H9 (cell line): ENCODE results near the gene ERC2. TPM values are rescaled to one million over a fixed set of nuclear protein-coding genes. Genes with fewer than 3 reads are reported as not detected.

Experiments
- DNase-seq: peaks from one replicate; pipeline ENCODE4 v3.0.0-alpha.2; 2017
- H2AFZ ChIP-seq: one replicate; pipeline ENCODE4 v1.6.1; 2013; ENCODE audit warnings: mild to moderate bottlenecking, low read length, control low read depth, moderate library complexity
- H2AK5ac ChIP-seq: 2 replicates; pipeline ENCODE4 v1.6.1; 2013; ENCODE audit warnings: low read length, control low read depth, mixed read lengths; ENCODE audit not compliant: insufficient read length
- H2BK120ac ChIP-seq: one replicate; pipeline ENCODE4 v1.6.1; 2013; ENCODE audit warnings: low read depth, mild to moderate bottlenecking, low read length, control low read depth, inconsistent platforms; ENCODE audit not compliant: poor library complexity, severe bottlenecking
- H2BK12ac ChIP-seq: 2 replicates; pipeline ENCODE4 v1.6.1; 2013; ENCODE audit warnings: low read length, control low read depth, mixed read lengths, low read depth; ENCODE audit not compliant: insufficient read length
- H2BK15ac ChIP-seq: 2 replicates; pipeline ENCODE4 v1.6.1; 2013; ENCODE audit warnings: low read depth, low read length, control low read depth
- H2BK20ac ChIP-seq: one replicate; pipeline ENCODE4 v1.6.1; 2013; ENCODE audit warnings: low read depth, mild to moderate bottlenecking, low read length, control low read depth, inconsistent platforms; ENCODE audit not compliant: poor library complexity, severe bottlenecking
- H2BK5ac ChIP-seq: 2 replicates; pipeline ENCODE4 v1.6.1; 2013; ENCODE audit warnings: low read length, control low read depth, mixed read lengths; ENCODE audit not compliant: insufficient read length
- H3K14ac ChIP-seq: 2 replicates; pipeline ENCODE4 v1.6.1; 2013; ENCODE audit warnings: low read length, control low read depth; ENCODE audit not compliant: insufficient read depth
- H3K18ac ChIP-seq: 2 replicates; pipeline ENCODE4 v1.6.1; 2013; ENCODE audit warnings: low read depth, mild to moderate bottlenecking, mixed read lengths, low read length, control low read depth; ENCODE audit not compliant: insufficient read length
- H3K23ac ChIP-seq: 2 replicates; pipeline ENCODE4 v1.6.1; 2013; ENCODE audit warnings: low read length, control low read depth, mixed read lengths, low read depth; ENCODE audit not compliant: insufficient read length
- H3K23me2 ChIP-seq: 2 replicates; pipeline ENCODE4 v1.6.1; 2013; ENCODE audit warnings: low read depth, mild to moderate bottlenecking, mixed read lengths, low read length, control low read depth; ENCODE audit not compliant: insufficient read length, poor library complexity, severe bottlenecking
- H3K27ac ChIP-seq: 2 replicates; pipeline ENCODE4 v1.5.1; 2013; ENCODE audit warnings: low read length, control low read depth, mixed read lengths, low read depth; ENCODE audit not compliant: insufficient read length
- H3K27me3 ChIP-seq: 2 replicates; pipeline ENCODE4 v1.6.1; 2013; ENCODE audit warnings: low read length, control low read depth, inconsistent platforms; ENCODE audit not compliant: insufficient read depth
- H3K4ac ChIP-seq: 2 replicates; pipeline ENCODE4 v1.6.1; 2013; ENCODE audit warnings: low read depth, mild to moderate bottlenecking, control low read depth, inconsistent platforms, low read length, moderate library complexity
- H3K4me1 ChIP-seq: 2 replicates; pipeline ENCODE4 v1.6.1; 2013; ENCODE audit warnings: low read length, control low read depth, inconsistent platforms; ENCODE audit not compliant: insufficient read depth
- H3K4me2 ChIP-seq: 2 replicates; pipeline ENCODE4 v1.6.1; 2013; ENCODE audit warnings: low read length, control low read depth, mixed read lengths; ENCODE audit not compliant: insufficient read length, insufficient read depth
- H3K56ac ChIP-seq: 2 replicates; pipeline ENCODE4 v1.6.1; 2013; ENCODE audit warnings: low read depth, mild to moderate bottlenecking, mixed read lengths, low read length, control low read depth; ENCODE audit not compliant: insufficient read length
- H3K79me1 ChIP-seq: 2 replicates; pipeline ENCODE4 v1.6.1; 2013; ENCODE audit warnings: low read depth, mild to moderate bottlenecking, moderate library complexity, low read length, control low read depth, inconsistent platforms; ENCODE audit not compliant: insufficient read depth, poor library complexity, severe bottlenecking
- H3K79me2 ChIP-seq: 2 replicates; pipeline ENCODE4 v1.6.1; 2013; ENCODE audit warnings: low read length, control low read depth, inconsistent platforms; ENCODE audit not compliant: insufficient read depth
- H3K9ac ChIP-seq: 2 replicates; pipeline ENCODE4 v1.6.1; 2013; ENCODE audit warnings: low read length, control low read depth, mixed read lengths; ENCODE audit not compliant: insufficient read length; ENCODE audit errors: extremely low read depth
- H3K9me3 ChIP-seq: one replicate; pipeline ENCODE4 v1.6.1; 2013; ENCODE audit warnings: low read depth, low read length, inconsistent platforms; ENCODE audit not compliant: control insufficient read depth
- H3T11ph ChIP-seq: one replicate; pipeline ENCODE4 v1.6.1; 2013; ENCODE audit warnings: mild to moderate bottlenecking, low read length, control low read depth, inconsistent platforms
- H4K20me1 ChIP-seq: one replicate; pipeline ENCODE4 v1.6.1; 2013; ENCODE audit not compliant: control insufficient read depth, insufficient read length, insufficient read depth
- H4K5ac ChIP-seq: 2 replicates; pipeline ENCODE4 v1.6.1; 2013; ENCODE audit warnings: low read depth, mild to moderate bottlenecking, mixed read lengths, low read length, control low read depth; ENCODE audit not compliant: insufficient read length
- H4K8ac ChIP-seq: replicated peaks from 2 replicates; pipeline ENCODE4 v1.6.1; 2013; ENCODE audit warnings: low read length, control low read depth, mixed read lengths, low read depth; ENCODE audit not compliant: insufficient read length
- H4K91ac ChIP-seq: 2 replicates; pipeline ENCODE4 v1.6.1; 2013; ENCODE audit warnings: low read depth, mild to moderate bottlenecking, moderate library complexity, mixed read lengths, low read length, control low read depth; ENCODE audit not compliant: insufficient read length
- H3K27ac Mint-ChIP-seq, 3 experiments: 2 replicates in 2 of 3; 3 replicates in 1 of 3; pipeline ENCODE4 v1.8.0; 2020 to 2021; ENCODE audit warnings: mixed read lengths in 3 of 3, mild to moderate bottlenecking in 1 of 3, moderate library complexity in 1 of 3
- H3K27me3 Mint-ChIP-seq: 2 replicates; pipeline ENCODE4 v1.8.0; 2021; ENCODE audit warnings: low read depth, mild to moderate bottlenecking, moderate library complexity, mixed read lengths
- H3K36me3 Mint-ChIP-seq, 3 experiments: 2 replicates in 2 of 3; 3 replicates in 1 of 3; pipeline ENCODE4 v1.8.0; 2020 to 2021; ENCODE audit warnings: low read depth in 3 of 3, mixed read lengths in 3 of 3; ENCODE audit not compliant: insufficient read depth in 1 of 3
- H3K4me1 Mint-ChIP-seq, 2 experiments: 2 replicates each; pipeline ENCODE4 v1.8.0; 2020; ENCODE audit warnings: mixed read lengths in 2 of 2
- H3K4me3 Mint-ChIP-seq, 2 experiments: 2 replicates in 1 of 2; 3 replicates in 1 of 2; pipeline ENCODE4 v1.8.0; 2020 to 2021; ENCODE audit warnings: mild to moderate bottlenecking in 2 of 2, mixed read lengths in 2 of 2, moderate library complexity in 1 of 2
- H3K9me3 Mint-ChIP-seq, 2 experiments: 2 replicates in 1 of 2; 3 replicates in 1 of 2; pipeline ENCODE4 v1.8.0; 2020; ENCODE audit warnings: mild to moderate bottlenecking in 2 of 2, mixed read lengths in 2 of 2, moderate library complexity in 1 of 2
- CTCF ChIP-seq: fragments of 200-600 bp; sonication (generic); conservative IDR thresholded peaks from 3 replicates; pipeline ENCODE4 v1.8.0; 2021; ENCODE audit warnings: antibody characterized with exemption, mild to moderate bottlenecking
- WGBS: extraction: QIAGEN DNeasy Blood & Tissue Kit; methylation state at CpG from one replicate; pipeline ENCODE4 v1.1.7; 2013; ENCODE audit warnings: missing lambda C conversion rate, low lambda C conversion rate, mixed read lengths; ENCODE audit not compliant: insufficient read length; ENCODE audit errors: extremely low coverage; 5-methylcytosine and 5-hydroxymethylcytosine counted together
- total RNA-seq: library from RNA; stranded (reverse); gene quantifications from 2 replicates; pipeline ENCODE4 v1.2.1, GENCODE V29; 2021

ERC2 gene
- total RNA-seq, 1 experiment from 2014 or later = 15.4 TPM

- Histone ChIP-seq H3K4ac (no peak overlapping the region), H4K8ac (no peak overlapping the region), H3K18ac (no peak overlapping the region), H4K20me1 (no peaks in the 10 kb centered on the region), H3K79me2 (no peaks in the 10 kb centered on the region), H3K9me3 (no peaks in the 10 kb centered on the region), H2BK20ac (no peak overlapping the region), H4K91ac (no peak overlapping the region), H3K14ac (no peak overlapping the region), H2AK5ac (no peak overlapping the region), H3K23me2 (no peaks in the 10 kb centered on the region), H3K27ac (no peak overlapping the region), H2AFZ (no peak overlapping the region), H3K27me3 (no peaks in the 10 kb centered on the region), H2BK12ac (no peak overlapping the region), H3K4me1 (no peaks in the 10 kb centered on the region), H2BK15ac (no peak overlapping the region), H2BK120ac (no peak overlapping the region), H3T11ph (no peak overlapping the region), H3K4me2 (no peak overlapping the region), H3K56ac (no peak overlapping the region), H3K79me1 (no peaks in the 10 kb centered on the region), H4K5ac (no peak overlapping the region), H3K23ac (no peak overlapping the region), H3K9ac (no peak overlapping the region), H2BK5ac (no peak overlapping the region)
- no peaks in the 10 kb centered on the region for H3K4me1 Mint-ChIP-seq
- WGBS = no CpG with 5 or more reads among the region's 4 CpGs
- H3K9me3 Mint-ChIP-seq = no peaks in the 10 kb centered on the region
- H3K27me3 Mint-ChIP-seq = no peaks in the 10 kb centered on the region
- H3K27ac Mint-ChIP-seq = no peak overlapping the region
- DNase-seq = no peak
- no peak for TF ChIP-seq CTCF
- H3K36me3 Mint-ChIP-seq = no peaks in the 10 kb centered on the region; a peak in 1 of 7 replicates
- H3K4me3 Mint-ChIP-seq = no peak overlapping the region
Observed at GRCh38 chr3:55946574-55947160, 521.6 kb downstream of the ERC2 start.
